ENCODE data around the gene BCKDK. TPM values are rescaled to one million over a fixed set of nuclear protein-coding genes. Genes with fewer than 3 reads are reported as not detected.

Gene BCKDK
- total RNA-seq, 2 experiments from 2014 or later = 49.5 to 49.7 TPM

GRCh38 chr16:31089199-31089598 lies 19.0 kb upstream of the BCKDK start:
- CTCF ChIA-PET = interaction anchor here (1.4 kb wide), 1 partner anchor 104 kb away, joined by 4 read pairs; the partner anchor contains the start of gene HSD3B7
- POLR2A ChIA-PET = no interaction called here

- ChIA-PET CTCF (no interaction called here), POLR2A (no interaction called here)
Observed at GRCh38 chr16:31090540-31090939, 17.6 kb upstream of the BCKDK start.

- ChIA-PET CTCF (interaction anchor here (1.9 kb wide), 1 partner anchor 19 kb away, joined by 4 read pairs; the partner anchor contains the start of gene ZNF668), POLR2A (interaction anchor here (0.6 kb wide), 2 partner anchors 19 to 133 kb away, joined by 3 to 5 read pairs; no protein-coding TSS in a partner anchor)
Observed at GRCh38 chr16:31092330-31092729, 15.9 kb upstream of the BCKDK start.

DNA sequence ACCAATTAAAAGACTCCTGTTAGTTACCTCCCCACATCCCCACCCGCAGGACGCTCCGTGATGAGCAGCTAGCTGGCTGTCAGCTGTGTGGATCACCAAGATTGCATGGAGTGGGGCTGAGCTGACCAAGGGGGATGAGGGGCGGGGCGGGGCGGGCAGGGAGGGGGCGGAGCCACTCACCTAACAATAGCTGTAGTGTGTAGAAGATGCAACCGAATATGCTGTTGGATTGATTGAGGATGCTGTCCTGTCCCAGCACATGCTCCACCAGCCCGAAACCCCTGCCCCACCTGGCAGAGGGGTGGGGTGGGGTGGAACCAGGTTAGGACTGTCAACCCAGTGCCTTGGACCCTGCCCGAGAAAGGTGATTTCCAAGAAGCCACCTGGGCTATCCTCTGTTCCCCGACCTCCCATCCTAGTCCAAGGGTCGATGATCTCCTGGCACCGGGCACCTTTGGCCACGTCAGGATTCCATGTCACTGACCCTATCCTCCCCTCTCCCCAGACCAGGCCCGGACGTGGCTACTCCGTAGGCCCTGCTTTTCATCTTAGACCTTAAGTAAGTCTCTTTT lies 15.0 kb upstream of the BCKDK start:
- CTCF ChIA-PET = interaction anchor here (0.9 to 2.8 kb wide), 3 partner anchors 19 to 108 kb away, joined by 3 to 9 read pairs (median 3); partner anchors contain the start of genes HSD3B7, ZNF646 and ZNF668
- POLR2A ChIA-PET = interaction anchor here (0.6 kb wide), 1 partner anchor 32 kb away, joined by 3 read pairs; no protein-coding TSS in a partner anchor

GRCh38 chr16:31094088-31094423 lies 14.1 kb upstream of the BCKDK start:
- CTCF ChIA-PET = interaction anchor here (1.3 to 2.8 kb wide), 2 partner anchors 20 to 48 kb away, joined by 3 to 9 read pairs; partner anchors contain the start of genes ZNF646 and ZNF668
- POLR2A ChIA-PET = interaction anchor here (0.6 to 1.0 kb wide), 3 partner anchors 20 to 109 kb away, joined by 3 read pairs; partner anchors contain the start of genes FUS and HSD3B7

DNA sequence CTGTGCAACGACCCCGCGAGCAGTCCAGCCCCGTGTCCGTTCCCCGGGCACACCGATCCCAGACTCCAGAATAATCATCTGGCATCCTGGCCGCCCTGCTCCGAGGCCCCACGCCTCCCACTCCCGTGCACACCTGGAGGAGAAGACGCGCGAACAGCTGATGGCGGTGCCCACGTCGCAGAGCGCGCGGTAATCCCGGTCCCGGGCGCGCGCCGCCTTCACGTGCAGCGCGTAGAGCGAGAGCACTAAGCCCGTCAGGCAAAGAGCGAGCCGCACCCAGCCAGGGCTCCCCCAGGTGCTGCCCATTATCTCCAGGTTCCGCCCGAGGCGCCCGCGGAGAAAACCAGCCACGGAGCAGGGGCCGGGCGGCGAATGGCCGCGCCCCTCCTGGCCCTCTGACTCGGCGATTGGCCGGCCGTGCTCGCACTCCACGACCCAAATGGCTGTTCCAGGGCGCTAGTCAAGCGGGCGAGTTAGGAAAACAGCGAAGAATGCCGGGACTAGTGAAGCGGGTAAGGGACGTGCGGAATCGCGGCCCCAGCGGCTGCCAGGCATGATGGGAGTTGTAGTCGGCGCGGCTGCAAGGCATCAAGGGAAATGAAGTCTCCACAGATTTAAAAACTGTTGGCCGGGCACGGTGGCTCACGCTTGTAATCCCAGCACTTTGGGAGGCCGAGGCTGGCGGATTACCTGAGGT lies 13.6 kb upstream of the BCKDK start, which contains the start of gene VKORC1:
TSS of gene VKORC1 (minus strand) at position 374 of the 697 bp plus-strand sequence. CDS start at position 306, 68 bp downstream.
- ChIA-PET POLR2A (interaction anchor here (0.6 to 1.0 kb wide), 4 partner anchors 20 to 109 kb away, joined by 3 read pairs; partner anchors contain the start of genes FUS and HSD3B7), CTCF (interaction anchor here (1.0 to 2.8 kb wide), 4 partner anchors 15 to 141 kb away, joined by 3 to 9 read pairs (median 4); partner anchors contain the start of genes ZNF646 and ZNF668)

DNA sequence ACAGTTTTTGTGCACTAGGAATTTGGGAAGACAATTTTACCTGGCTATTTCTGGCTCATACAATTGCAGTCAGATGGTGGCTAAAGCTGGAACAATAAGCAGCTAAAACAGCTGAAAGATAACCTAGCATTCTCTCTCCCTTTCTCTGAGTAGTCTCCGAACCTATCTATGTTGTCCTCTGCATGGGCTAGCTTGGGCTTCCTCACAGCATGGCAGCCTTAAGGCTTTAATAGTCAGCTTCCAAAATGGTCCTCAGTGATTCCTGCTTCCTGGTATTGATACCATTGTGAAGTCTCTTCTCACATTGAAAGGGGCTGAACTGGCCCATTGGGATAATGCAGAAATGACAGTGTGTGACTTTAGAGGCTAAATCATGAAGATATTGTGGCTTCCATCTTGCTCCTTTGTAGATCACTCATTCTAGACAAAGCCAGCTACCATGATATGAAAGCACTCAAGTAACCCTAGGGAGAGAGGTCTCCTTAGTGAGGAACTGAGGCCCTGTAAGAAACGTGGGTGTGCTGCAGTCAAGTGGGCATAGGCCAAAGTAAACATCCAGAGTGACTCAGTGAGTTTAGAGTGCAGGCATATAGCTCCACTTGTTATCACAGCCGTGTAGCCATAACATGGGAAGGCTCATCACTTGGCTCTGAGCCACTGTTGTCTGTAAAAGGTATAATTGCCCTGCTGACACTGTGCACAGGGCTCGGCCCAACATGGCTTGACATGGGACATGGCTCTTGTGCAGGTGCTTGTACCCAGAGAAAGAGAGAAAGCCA lies 8.1 kb upstream of the BCKDK start:
- CTCF ChIA-PET = interaction anchor here (0.9 to 2.3 kb wide), 2 partner anchors 42 to 115 kb away, joined by 3 to 9 read pairs; partner anchors contain the start of gene HSD3B7
- POLR2A ChIA-PET = interaction anchor here (0.6 kb wide), 1 partner anchor 76 kb away, joined by 5 read pairs; no protein-coding TSS in a partner anchor

DNA sequence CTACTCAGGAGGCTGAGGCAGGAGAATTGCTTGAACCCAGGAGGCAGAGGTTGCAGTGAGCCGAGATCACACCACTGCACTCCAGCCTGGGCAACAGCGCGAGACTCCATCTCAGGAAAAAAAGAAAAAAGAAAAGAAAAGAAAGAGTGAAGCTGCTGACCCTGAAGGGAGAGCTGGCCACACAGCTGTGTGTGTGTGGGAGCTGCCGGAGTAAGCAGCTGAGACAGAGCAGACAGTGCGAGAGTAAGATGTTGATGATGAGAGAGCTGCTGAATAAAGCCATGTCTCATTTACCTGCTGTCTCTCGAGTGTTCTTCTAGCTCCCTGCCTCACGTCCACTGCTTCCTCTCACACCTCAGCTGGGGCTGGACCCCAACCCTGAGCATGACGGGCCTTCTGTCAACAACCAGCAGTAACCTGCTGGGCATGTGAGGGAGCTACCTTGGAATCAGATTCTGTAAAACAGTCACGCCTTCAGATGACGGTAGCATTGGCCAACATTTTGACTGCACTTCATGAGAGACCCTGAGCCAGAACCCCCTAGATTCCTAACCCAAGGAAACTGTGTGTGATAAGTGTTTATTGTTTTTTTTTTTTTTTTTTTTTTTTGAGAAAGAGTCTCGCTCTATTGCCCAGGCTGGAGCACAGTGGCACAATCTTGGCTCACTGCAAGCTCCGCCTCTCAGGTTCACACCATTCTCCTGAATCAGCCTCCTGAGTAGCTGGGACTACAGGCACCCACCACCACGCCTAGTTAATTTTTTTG lies 7.1 kb upstream of the BCKDK start:
- ChIA-PET POLR2A (interaction anchor here (0.6 kb wide), 1 partner anchor 75 kb away, joined by 5 read pairs; no protein-coding TSS in a partner anchor), CTCF (interaction anchor here (0.9 to 2.3 kb wide), 2 partner anchors 41 to 116 kb away, joined by 3 to 9 read pairs; partner anchors contain the start of gene HSD3B7)

DNA sequence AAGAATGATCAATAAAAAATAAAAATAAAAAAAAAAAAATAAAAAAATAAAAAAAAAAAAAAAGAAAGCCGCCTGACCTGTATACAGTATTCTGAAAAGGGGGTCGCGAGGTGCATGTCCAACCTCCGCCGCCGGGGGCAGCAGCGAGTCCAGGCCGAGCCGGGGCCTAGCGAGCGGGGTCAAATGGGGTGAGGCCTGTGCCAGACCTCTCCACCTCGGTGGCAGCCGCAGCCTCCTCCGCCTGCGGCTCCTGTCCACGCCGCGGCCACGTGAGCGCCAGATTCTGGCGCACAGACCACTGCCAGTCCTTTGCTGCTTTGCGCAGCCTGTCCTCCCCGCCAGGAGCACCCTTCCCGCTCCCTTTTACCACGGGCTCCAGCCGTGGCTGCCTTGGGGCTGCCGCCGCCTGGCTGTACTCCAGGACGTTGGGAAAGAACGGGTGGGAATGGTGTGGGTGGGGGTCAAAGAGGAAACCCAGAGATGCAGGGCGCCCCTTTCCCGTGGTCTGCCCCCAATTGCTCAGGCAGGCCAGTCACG lies 2.4 kb upstream of the BCKDK start:
- ChIA-PET POLR2A (no interaction called here), CTCF (no interaction called here)

- ChIA-PET CTCF (interaction anchor here (0.6 kb wide), 1 partner anchor 237 kb away, joined by 3 read pairs; no protein-coding TSS in a partner anchor), POLR2A (interaction anchor here (0.6 to 0.7 kb wide), 2 partner anchors 14 to 448 kb away, joined by 3 to 6 read pairs; partner anchors contain the start of gene FBRS)
Observed at GRCh38 chr16:31106509-31107464, 1.4 kb upstream of the BCKDK start.

- POLR2A ChIA-PET = interaction anchor here (0.6 to 2.0 kb wide), 3 partner anchors 10 to 449 kb away, joined by 3 to 7 read pairs (median 6); partner anchors contain the start of genes FBRS and KAT8
- CTCF ChIA-PET = interaction anchor here (0.6 kb wide), 1 partner anchor 237 kb away, joined by 3 read pairs; no protein-coding TSS in a partner anchor
Observed at GRCh38 chr16:31107465-31107867, 720 bp upstream of the BCKDK start.

DNA sequence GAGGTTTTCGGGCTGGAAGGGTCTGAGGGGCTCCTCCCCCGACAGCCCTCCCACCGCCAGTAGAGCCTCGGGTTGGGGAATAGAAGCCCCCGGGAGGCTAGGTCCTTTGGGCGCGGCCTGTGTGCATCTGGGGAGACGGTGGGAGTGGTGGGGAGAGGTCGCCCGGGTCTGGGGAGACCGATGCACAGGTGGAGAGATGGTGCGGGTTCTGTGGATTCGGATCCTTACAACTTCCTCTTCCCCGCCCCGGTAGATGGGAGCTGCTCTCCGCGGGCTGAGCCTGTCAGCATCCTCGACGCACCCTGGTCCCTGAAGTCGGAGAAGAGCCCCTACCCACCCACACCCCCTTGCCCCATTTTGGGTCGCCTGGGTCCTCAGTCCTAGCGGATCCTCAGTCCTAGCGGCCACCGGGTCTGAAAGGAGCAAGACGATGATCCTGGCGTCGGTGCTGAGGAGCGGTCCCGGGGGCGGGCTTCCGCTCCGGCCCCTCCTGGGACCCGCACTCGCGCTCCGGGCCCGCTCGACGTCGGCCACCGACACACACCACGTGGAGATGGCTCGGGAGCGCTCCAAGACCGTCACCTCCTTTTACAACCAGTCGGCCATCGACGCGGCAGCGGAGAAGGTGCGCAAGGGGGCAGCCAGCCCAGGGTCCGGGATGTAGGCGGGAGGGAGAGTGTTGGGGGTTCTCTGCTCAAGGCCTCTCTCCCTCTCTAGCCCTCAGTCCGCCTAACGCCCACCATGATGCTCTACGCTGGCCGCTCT lies 790 bp downstream of the BCKDK start:
- ChIA-PET CTCF (no interaction called here), POLR2A (interaction anchor here (2.0 kb wide), 1 partner anchor 9 kb away, joined by 7 read pairs; the partner anchor contains the start of gene KAT8)

GRCh38 chr16:31109622-31110021 lies 1.4 kb downstream of the BCKDK start:
- CTCF ChIA-PET = no interaction called here
- POLR2A ChIA-PET = interaction anchor here (2.0 kb wide), 1 partner anchor 8 kb away, joined by 7 read pairs; the partner anchor contains the start of gene KAT8

GRCh38 chr16:31110106-31111034 lies 2.2 kb downstream of the BCKDK start:
- ChIA-PET CTCF (no interaction called here), POLR2A (no interaction called here)

- CTCF ChIA-PET = interaction anchor here (0.9 to 1.2 kb wide), 2 partner anchors 30 to 38 kb away, joined by 3 to 4 read pairs; partner anchors contain the start of genes ZNF646 and ZNF668
- POLR2A ChIA-PET = no interaction called here
Observed at GRCh38 chr16:31111881-31112466, 3.8 kb downstream of the BCKDK start.

Measured in activated CD8-positive, alpha-beta memory T cell treated with anti-CD3 and anti-CD28 coated beads for 36 hours (primary cell).